HepG2 (cell line): ENCODE results near the gene DOK4. TPM values are rescaled to one million over a fixed set of nuclear protein-coding genes. Genes with fewer than 3 reads are reported as not detected.
A peak's percentile ranks its signal among the peaks of the same experiment; 100 is the strongest.

Experiments used
- ASH2L ChIP-seq: fragments of 300-600, 200-600 bp; sonication (generic); IDR thresholded peaks from 2 replicates; pipeline ENCODE4 v1.7.0; 2017; ENCODE audit warnings: low read depth, mild to moderate bottlenecking, moderate library complexity, mixed read lengths, low read length; ENCODE audit not compliant: insufficient read length
- ATF4 ChIP-seq, 2 experiments: fragments of 450-650 bp in 1 of 2; sonication (generic) in 1 of 2; formaldehyde crosslinking; IDR thresholded peaks; 2 replicates each; pipeline versions ENCODE4 v1.5.0 to v1.8.0; 2020 to 2022; ENCODE audit warnings: mild to moderate bottlenecking in 1 of 2, missing genetic modification reagents in 1 of 2
- BCL3 ChIP-seq: sonication (generic); formaldehyde crosslinking; IDR thresholded peaks from 2 replicates; pipeline ENCODE4 v1.5.1; 2020; ENCODE audit warnings: mild to moderate bottlenecking, missing genetic modification reagents, moderate library complexity
- CERS6 ChIP-seq: sonication (generic); formaldehyde crosslinking; IDR thresholded peaks from 2 replicates; pipeline ENCODE4 v1.5.0; 2020; ENCODE audit warnings: missing genetic modification reagents
- E2F5 ChIP-seq: sonication (generic); formaldehyde crosslinking; conservative IDR thresholded peaks from 2 replicates; pipeline ENCODE4 v1.4.0; 2020; ENCODE audit warnings: missing genetic modification reagents
- EHMT2 ChIP-seq: fragments of 200-600 bp; sonication (generic); IDR thresholded peaks from 2 replicates; pipeline ENCODE4 v1.7.0; 2017; ENCODE audit warnings: antibody characterized with exemption, low read depth, low read length, borderline replicate concordance
- GABPA ChIP-seq, 2 experiments: IDR thresholded peaks; 2 replicates each; pipeline ENCODE4 v1.6.1; 2011 to 2016; ENCODE audit warnings: low read depth in 2 of 2, low read length in 1 of 2, missing biosample characterization in 1 of 2, missing genetic modification characterization in 1 of 2
- MYPOP ChIP-seq: sonication (generic); formaldehyde crosslinking; IDR thresholded peaks from 2 replicates; pipeline ENCODE4 v1.8.1; 2023; ENCODE audit warnings: mild to moderate bottlenecking, moderate library complexity, missing genetic modification reagents
- NFE2L1 ChIP-seq: sonication (generic); formaldehyde crosslinking; IDR thresholded peaks from 2 replicates; pipeline ENCODE4 v1.4.0; 2020; ENCODE audit warnings: missing genetic modification reagents, mild to moderate bottlenecking, borderline replicate concordance
- PHF20 ChIP-seq: sonication (generic); formaldehyde crosslinking; IDR thresholded peaks from 2 replicates; pipeline ENCODE4 v1.5.0; 2020; ENCODE audit warnings: mild to moderate bottlenecking, missing genetic modification reagents
- RBM22 ChIP-seq: fragments of 200-400 bp; formaldehyde crosslinking; optimal IDR thresholded peaks from 2 replicates; pipeline ENCODE3; 2017; ENCODE audit warnings: mild to moderate bottlenecking, low read length, moderate library complexity
- REPIN1 ChIP-seq: sonication (generic); formaldehyde crosslinking; IDR thresholded peaks from 2 replicates; pipeline ENCODE4 v1.8.0; 2022; ENCODE audit warnings: missing genetic modification reagents, low read depth, mild to moderate bottlenecking, borderline replicate concordance
- YEATS4 ChIP-seq: sonication (generic); formaldehyde crosslinking; IDR thresholded peaks from 2 replicates; pipeline ENCODE4 v1.4.0; 2020; ENCODE audit warnings: missing genetic modification reagents, borderline replicate concordance
- YY1 ChIP-seq: IDR thresholded peaks from 2 replicates; pipeline ENCODE4 v1.6.1; 2011; ENCODE audit warnings: low read length, low read depth, moderate library complexity, mild to moderate bottlenecking; ENCODE audit not compliant: insufficient read depth, insufficient replicate concordance
- ZBTB46 ChIP-seq: sonication (generic); formaldehyde crosslinking; IDR thresholded peaks from 2 replicates; pipeline ENCODE4 v1.4.0; 2020; ENCODE audit warnings: mild to moderate bottlenecking, missing genetic modification reagents, borderline replicate concordance
- ZFX ChIP-seq: sonication (generic); formaldehyde crosslinking; IDR thresholded peaks from 2 replicates; pipeline ENCODE4 v1.4.0; 2020; ENCODE audit warnings: mild to moderate bottlenecking, low read depth, missing genetic modification reagents, moderate library complexity
- ZNF574 ChIP-seq: sonication (generic); formaldehyde crosslinking; IDR thresholded peaks from 2 replicates; pipeline ENCODE4 v1.4.0; 2020; ENCODE audit warnings: missing genetic modification reagents
- polyA plus RNA-seq, 8 experiments: library from polyadenylated mRNA; depleted of rRNA in 3 of 8; stranded (reverse) in 7 of 8; unstranded in 1 of 8; fragments of >200 nt; fragmentation: Illumina TruSeq in 4 of 8; extraction: Trizol in 4 of 8; gene quantifications; 2 replicates each; pipeline versions ENCODE4 v1.2.1 to v1.2.3, GENCODE V29; 2011 to 2016; ENCODE audit warnings: low read depth in 4 of 8, missing spikeins in 1 of 8, mixed read lengths in 1 of 8; ENCODE audit not compliant: insufficient read depth in 1 of 8
- total RNA-seq, 5 experiments: library from RNA; depleted of rRNA; stranded (reverse); fragments of >200 nt; fragmentation: Illumina TruSeq; extraction: Trizol; gene quantifications; 2 replicates each; pipeline ENCODE4 v1.2.3, GENCODE V29; 2016; ENCODE audit warnings: low read depth in 1 of 5

Gene DOK4
- total and polyA plus RNA-seq, 2 of the 13 experiments (the other 11 are each of a cell fraction or from before 2014, with no cell fraction given), result 52.7 to 70.0 TPM

GRCh38 chr16:57518520-57518919 is 32.2 kb upstream of the DOK4 start (continued):
- TF ChIP-seq RBM22, result no peak
- no peak for TF ChIP-seq BCL3 (CRISPR knock-in tag)
- peak; percentile 32 for TF ChIP-seq YY1
- no peak for TF ChIP-seq YEATS4 (CRISPR knock-in tag)
- no peak for TF ChIP-seq EHMT2
- no peak for TF ChIP-seq ATF4 (CRISPR knock-in tag; IDR thresholded peaks at IDR 0.05)
- no peak for TF ChIP-seq E2F5 (CRISPR knock-in tag)
- TF ChIP-seq NFE2L1 (CRISPR knock-in tag), result no peak
- TF ChIP-seq CERS6 (CRISPR knock-in tag), result no peak
- TF ChIP-seq ASH2L, result no peak
- TF ChIP-seq GABPA (IDR thresholded peaks at IDR 0.05; ENCODE audit: low read depth, low read length), result no peak
- TF ChIP-seq GABPA (CRISPR knock-in tag; IDR thresholded peaks at IDR 0.05; ENCODE audit: low read depth), result 0 out of 2 replicates have a peak, but pooled peaks have one; percentile 11
- TF ChIP-seq ZNF574 (CRISPR knock-in tag), result peak; percentile 71
- peak; percentile 46 for TF ChIP-seq ZFX (CRISPR knock-in tag)
- no peak for TF ChIP-seq ZBTB46 (CRISPR knock-in tag)
- TF ChIP-seq REPIN1, result no peak
- no peak for TF ChIP-seq PHF20
- TF ChIP-seq MYPOP (CRISPR knock-in tag), result no peak
